Measurements from ENCODE around the gene SH3RF3.

SH3RF3 gene

GRCh38 chr2:109330056-109330455 lies 201.1 kb downstream of the SH3RF3 start:
- DNase-seq (ENCODE audit: low read depth in 2 of 2, low spot score in 1 of 2), result no peak

- DNase-seq (ENCODE audit: low read depth in 2 of 2, low spot score in 1 of 2), result no peak
Measured at GRCh38 chr2:109331081-109331480, 202.1 kb downstream of the SH3RF3 start.

GRCh38 chr2:109331896-109332848 lies 203.2 kb downstream of the SH3RF3 start:
- no peak for DNase-seq (ENCODE audit: low read depth in 2 of 2, low spot score in 1 of 2)

DNA sequence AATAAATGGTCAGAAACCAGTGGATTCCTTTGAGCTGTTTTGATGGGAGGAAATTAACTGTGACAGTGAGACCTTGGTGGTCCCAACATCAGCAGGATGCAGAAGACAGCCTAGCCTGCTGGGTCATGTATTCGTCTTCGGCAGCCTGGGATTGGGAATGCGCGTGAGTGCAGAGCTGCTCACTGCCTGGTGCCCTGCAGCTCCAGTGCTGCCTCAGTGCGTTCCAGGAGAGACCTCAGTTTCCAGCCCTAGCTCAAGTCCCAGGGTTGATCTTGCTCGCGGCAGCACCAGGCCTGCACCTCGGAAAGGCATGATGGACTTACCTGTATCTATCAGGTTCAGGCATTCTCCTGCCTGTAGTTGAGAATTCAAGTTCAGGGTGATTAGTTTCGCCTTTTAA lies 203.9 kb downstream of the SH3RF3 start:
- no peak for DNase-seq (ENCODE audit: low read depth in 2 of 2, low spot score in 1 of 2)

DNA sequence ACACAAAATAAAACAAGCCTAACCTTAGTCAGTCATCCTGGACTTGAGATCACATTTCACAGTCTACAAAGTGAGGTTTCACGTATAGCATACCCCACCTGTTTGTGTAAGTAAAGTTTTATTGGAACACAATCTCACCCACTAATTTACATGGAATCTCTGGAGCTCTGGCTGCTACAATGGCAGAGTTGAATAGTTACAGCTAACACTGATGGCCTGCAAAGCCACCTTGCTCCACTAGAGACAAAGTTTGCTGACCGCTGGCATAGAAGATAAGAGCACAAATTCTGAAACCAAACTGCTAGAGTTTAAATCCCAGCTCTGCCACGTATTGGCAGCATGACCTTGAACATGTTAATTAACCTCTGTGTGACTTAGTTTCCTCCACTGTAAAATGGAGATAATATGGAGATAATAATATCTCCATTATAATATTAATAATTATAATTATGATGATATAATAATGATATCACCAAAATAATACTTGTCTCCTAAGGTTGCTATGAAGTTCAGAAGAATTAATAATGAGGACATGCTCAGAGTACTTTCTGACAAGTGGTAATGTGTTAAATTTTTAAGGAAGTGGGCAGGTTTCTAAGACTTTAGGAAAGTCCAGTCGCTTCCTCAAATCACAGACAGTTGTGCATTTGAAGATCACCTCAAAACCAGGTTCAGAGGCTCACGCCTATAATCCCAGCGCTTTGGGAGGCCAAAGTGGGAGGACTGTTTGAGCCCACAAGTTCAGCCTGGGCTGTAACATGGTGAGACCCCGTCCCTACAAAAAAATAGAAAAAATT lies 204.6 kb downstream of the SH3RF3 start:
- DNase-seq (ENCODE audit: low read depth in 2 of 2, low spot score in 1 of 2), result no peak

DNA sequence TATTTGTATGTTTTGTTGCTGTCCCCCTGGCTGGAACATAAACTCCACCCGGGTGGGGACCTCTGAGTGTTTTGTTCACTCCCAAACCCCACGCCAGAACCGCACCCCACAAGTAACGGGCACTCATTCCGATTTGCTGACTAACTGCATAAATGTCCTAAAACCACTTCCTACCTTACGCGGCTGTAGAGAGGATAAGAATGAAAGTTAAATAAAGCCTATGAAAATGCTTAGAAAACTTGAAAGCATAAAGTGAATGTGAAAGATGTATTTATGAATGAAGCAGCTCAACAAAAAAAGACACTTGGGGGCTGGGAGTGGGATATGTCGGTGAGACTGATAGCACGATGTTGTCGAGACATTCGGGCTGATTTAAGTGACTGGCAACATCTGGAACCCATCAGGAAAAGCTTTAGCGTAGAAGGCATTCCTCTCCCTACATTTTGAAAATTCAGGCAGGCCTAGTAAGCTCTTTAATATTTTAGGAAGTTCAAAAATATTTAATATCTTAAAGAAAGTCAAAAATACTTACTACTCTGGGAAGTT lies 206.7 kb downstream of the SH3RF3 start:
- no peak for DNase-seq (ENCODE audit: low read depth in 2 of 2, low spot score in 1 of 2)

DNA sequence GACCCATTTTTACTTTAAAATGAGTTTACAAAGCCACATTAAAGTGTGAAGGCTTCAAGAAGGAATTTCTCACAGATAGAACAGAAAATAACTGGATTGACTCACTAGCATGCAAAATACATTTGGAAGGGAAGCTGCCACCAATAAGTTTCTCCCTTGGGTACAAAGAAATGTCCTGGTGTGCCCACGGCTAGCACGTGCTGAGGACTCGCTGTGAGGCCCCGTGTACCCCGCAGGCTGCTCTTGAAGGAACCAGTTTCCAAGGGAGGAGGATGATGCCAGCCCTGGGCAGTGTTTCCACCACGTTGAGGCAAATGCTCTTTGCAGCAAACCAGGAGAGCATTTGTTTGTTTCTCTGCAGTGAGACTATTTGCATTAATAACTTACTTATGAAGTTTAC lies 207.3 kb downstream of the SH3RF3 start:
- no peak for DNase-seq (ENCODE audit: low read depth in 2 of 2, low spot score in 1 of 2)

DNA sequence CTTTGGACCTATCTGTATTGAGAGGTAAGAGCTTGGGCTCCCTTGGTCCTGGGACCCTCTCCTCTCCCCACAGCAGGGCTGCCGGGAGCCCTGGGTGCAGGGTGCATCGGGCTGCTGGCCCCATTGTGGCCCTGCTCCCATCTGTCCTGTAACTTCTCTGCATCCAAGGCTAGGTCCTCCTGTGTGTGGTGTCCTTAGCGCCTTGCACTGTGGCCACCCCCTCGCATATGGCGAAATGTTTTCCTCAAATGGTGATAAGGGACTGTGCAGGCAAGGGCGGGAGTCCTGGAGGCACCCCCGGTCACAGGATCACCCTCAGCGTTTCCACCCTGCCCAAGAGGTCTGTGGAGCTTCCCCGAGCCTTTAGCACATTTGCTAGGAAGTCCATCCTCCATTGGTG lies 208.2 kb downstream of the SH3RF3 start:
- no peak for DNase-seq (ENCODE audit: low read depth in 2 of 2, low spot score in 1 of 2)

GRCh38 chr2:109339519-109339966 lies 210.5 kb downstream of the SH3RF3 start:
- no peak for DNase-seq (ENCODE audit: low read depth in 2 of 2, low spot score in 1 of 2)

GRCh38 chr2:109340381-109340780 lies 211.4 kb downstream of the SH3RF3 start:
- DNase-seq (ENCODE audit: low read depth in 2 of 2, low spot score in 1 of 2), result no peak

DNA sequence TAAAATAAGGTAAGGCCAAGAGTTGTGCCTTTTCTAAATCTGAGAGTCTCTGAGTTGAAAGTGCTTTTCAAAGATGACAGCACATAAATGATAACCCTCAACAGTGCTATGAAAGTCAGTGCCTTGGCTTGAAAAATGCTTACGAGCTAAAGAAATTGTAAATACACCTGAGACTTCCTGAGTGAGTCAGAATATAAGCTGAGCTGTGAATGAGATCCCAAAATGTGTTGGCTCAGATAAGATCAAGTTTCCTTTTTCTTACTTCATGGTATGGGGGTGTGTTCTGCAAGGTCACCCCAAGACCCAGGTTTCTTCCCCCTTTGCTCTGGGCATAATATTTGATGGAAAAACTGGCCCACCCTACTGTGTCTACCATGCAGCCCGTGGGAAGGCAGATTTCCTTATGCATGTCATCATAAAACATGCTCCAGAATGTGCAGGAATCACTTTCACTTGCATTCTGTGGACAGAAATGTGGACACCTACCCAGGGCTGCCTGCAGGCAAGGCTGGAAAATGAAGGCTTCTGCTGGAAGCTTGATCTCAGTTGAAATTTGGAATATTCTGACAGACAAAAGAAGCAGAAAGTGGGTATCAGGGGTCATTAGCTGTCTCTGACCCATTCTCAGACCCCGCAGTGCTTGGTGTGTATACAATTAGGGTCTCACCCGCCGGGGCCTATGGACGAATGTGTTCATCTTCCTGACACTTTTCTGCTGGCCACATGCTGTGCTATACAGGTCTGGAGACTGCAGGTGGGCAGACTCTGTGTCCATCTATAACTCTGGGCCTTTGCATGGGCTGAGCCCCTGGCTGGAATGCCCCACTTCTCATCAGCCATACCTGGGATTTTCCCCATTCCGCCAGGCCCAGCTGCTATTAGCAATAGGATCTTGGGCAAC lies 212.6 kb downstream of the SH3RF3 start:
- no peak for DNase-seq (ENCODE audit: low read depth in 2 of 2, low spot score in 1 of 2)

- no peak for DNase-seq (ENCODE audit: low read depth in 2 of 2, low spot score in 1 of 2)
Measured at GRCh38 chr2:109342256-109342850, 213.3 kb downstream of the SH3RF3 start.

DNA sequence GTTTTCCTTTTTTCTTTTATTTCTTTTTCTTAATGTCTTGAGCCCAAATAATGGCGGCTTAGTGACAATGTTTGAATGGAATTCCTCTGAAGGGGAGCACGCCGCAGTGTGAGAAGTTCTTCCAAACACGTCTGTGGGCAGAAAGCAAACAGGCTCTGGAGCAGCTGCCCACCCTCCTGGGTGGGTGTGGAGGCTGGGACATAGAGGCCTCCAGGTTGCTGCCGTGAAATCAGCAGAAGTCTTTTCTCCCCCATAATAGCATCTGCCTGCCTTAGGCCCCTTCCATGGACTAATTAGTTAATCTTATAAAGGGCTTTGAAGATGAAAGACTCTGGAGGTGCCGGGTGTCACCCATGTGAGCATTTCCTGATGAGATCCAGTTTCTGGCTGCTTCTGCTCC lies 213.9 kb downstream of the SH3RF3 start:
- DNase-seq (ENCODE audit: low read depth in 2 of 2, low spot score in 1 of 2), result no peak

DNA sequence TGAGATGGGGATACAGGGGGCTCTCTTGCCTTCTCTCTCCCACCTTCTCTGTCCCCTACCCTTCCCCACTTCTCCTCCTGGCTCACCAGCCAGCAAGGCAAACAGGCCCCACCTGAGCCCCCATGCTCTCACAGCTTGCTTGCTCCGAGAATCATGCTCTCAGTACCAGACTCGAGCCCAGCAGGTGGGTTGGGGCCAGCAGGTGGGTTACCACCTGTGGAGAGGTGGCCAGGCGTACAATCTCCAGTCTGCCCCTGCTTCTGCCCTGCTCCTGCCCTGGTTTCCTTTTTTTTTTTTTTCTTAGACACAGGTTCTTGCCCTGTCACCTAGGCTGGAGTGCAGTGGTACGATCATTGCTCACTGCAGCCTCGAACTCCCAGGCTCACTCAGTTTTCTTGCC lies 214.5 kb downstream of the SH3RF3 start:
- DNase-seq (ENCODE audit: low read depth in 2 of 2, low spot score in 1 of 2), result no peak

DNA sequence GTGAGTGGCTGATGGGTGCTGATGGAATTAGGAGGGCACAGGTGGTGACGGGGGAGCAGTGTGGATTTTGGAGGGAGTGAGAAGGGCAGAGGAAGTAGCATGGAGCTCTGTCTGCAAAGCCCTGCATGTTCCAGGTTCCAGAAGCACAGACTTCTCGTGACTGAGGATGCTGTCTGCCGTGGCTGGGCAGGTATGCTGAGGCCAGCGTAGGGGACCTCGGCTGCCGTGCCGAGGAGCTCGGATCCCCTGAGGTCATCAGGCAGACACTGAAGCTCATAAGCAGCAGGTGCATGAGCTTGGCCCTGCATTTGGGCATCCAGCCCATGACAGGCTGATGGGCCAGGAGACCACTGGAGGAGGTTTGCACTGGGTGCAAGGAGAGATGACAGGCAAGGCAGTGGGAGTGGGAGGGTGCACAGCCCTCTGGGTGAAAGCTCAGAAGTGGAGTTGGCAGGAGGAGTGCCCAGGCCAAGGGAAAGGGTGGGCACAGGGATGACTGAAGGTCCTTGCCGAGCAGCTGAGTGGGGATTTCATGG lies 215.3 kb downstream of the SH3RF3 start:
- no peak for DNase-seq (ENCODE audit: low read depth in 2 of 2, low spot score in 1 of 2)

GRCh38 chr2:109345091-109345490 lies 216.1 kb downstream of the SH3RF3 start:
- DNase-seq (ENCODE audit: low read depth in 2 of 2, low spot score in 1 of 2), result no peak

DNA sequence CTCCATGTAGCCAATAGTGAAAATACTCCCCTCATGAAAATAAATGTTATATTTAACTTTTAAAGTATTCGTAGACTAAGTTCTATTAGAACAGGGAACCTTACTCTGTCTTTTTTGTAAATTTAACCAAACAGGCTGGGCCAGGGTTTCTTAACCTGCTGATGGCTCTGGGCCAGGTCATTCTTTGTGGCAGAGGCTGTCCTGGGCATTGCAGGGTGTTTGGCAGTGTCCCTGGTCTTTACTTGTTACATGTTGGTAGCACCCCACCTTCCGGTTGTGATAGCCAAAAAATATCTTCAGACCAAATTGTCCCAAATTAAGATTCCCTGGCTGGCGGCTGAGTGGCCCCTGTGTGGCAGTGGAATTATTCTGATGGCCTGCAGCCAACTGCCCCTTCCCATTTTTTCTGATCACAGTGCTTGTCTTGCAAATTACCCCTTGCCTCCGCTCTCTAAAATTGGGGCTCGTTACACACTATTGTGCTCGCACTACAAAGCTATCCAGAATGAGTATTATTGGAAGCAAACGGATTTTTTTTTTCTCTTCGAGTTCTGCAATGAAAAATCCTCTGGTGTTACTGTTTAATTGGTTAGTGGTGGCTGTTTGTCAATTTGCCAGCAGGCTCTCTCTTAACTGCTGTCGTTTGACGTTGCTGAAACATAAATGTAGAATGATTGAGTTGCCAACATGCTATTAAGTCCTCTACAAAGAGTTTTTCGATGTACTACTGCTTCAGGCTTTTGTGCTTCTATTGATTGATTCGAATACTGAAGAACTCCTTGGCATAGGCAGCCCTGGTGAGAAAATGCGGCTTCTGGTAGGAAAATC lies 216.9 kb downstream of the SH3RF3 start:
- DNase-seq (ENCODE audit: low read depth in 2 of 2, low spot score in 1 of 2), result no peak

- DNase-seq (ENCODE audit: low read depth in 2 of 2, low spot score in 1 of 2), result no peak
Measured at GRCh38 chr2:109346601-109347228, 217.7 kb downstream of the SH3RF3 start.

DNA sequence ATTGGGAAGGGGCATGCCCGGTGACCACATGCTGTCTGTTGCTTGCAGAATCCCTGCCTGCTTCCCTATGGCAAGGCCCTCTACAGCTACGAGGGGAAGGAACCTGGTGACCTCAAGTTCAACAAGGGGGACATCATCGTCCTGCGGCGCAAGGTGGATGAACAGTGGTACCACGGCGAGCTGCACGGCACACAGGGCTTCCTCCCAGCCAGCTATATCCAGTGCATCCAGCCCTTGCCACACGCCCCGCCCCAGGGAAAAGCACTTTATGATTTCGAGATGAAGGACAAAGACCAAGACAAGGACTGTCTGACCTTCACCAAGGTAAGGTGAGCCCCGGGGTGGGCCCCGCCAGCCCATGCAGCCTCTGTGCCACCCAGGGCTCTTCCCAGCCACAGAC lies 218.6 kb downstream of the SH3RF3 start:
- no peak for DNase-seq (ENCODE audit: low read depth in 2 of 2, low spot score in 1 of 2)

Data from stimulated activated CD8-positive, alpha-beta memory T cell treated with anti-CD3 and anti-CD28 coated beads, Interleukin-4, amount 100 ng/mL, for 4 hours (primary cell).